Nephron progenitor cell (in vitro differentiated cells): ENCODE data around the gene P4HA2.
A peak's percentile ranks its signal among the peaks of the same experiment; 100 is the strongest.

Source experiments
- DNase-seq: peaks from one replicate; pipeline ENCODE4 v3.0.0; 2021
- H3K27ac Mint-ChIP-seq: 2 replicates; pipeline ENCODE4 v1.8.0; 2021; ENCODE audit warnings: mild to moderate bottlenecking, moderate library complexity, mixed read lengths
- H3K27me3 Mint-ChIP-seq: 2 replicates; pipeline ENCODE4 v1.8.0; 2021; ENCODE audit warnings: mild to moderate bottlenecking, low read depth, mixed read lengths; ENCODE audit not compliant: poor library complexity
- H3K36me3 Mint-ChIP-seq: 2 replicates; pipeline ENCODE4 v1.8.0; 2021; ENCODE audit warnings: low read depth, mixed read lengths
- H3K4me1 Mint-ChIP-seq: 2 replicates; pipeline ENCODE4 v1.8.0; 2021; ENCODE audit warnings: mixed read lengths
- H3K4me3 Mint-ChIP-seq: 2 replicates; pipeline ENCODE4 v1.8.0; 2021; ENCODE audit warnings: mild to moderate bottlenecking, moderate library complexity, mixed read lengths
- H3K9me3 Mint-ChIP-seq: 2 replicates; pipeline ENCODE4 v1.8.0; 2021; ENCODE audit warnings: mild to moderate bottlenecking, moderate library complexity, mixed read lengths
- CTCF ChIP-seq: fragments of 200-600 bp; sonication (generic); IDR thresholded peaks from 2 replicates; pipeline ENCODE4 v1.5.0; 2021; ENCODE audit warnings: antibody characterized with exemption

Gene P4HA2

GRCh38 chr5:132223861-132224260 is 3.8 kb downstream of the P4HA2 start:
- no peak overlapping the region for H3K27ac Mint-ChIP-seq
- TF ChIP-seq CTCF: no peak
- H3K9me3 Mint-ChIP-seq: no peaks in the 10 kb centered on the region
- H3K4me1 Mint-ChIP-seq: peaks cover 36% of the 10 kb centered on the region
- H3K4me3 Mint-ChIP-seq: no peak overlapping the region
- no peak for DNase-seq
- no peaks in the 10 kb centered on the region for H3K36me3 Mint-ChIP-seq
- H3K27me3 Mint-ChIP-seq: peaks cover 10% of the 10 kb centered on the region

GRCh38 chr5:132222649-132223038 is 5.0 kb downstream of the P4HA2 start:
- Mint-ChIP-seq H3K36me3 (no peaks in the 10 kb centered on the region), H3K27ac (no peak overlapping the region), H3K9me3 (no peaks in the 10 kb centered on the region), H3K4me3 (no peak overlapping the region), H3K27me3 (peaks cover 10% of the 10 kb centered on the region), H3K4me1 (peaks cover 34% of the 10 kb centered on the region)
- DNase-seq: no peak
- TF ChIP-seq CTCF: no peak

- Mint-ChIP-seq H3K27me3 (peaks cover 9% of the 10 kb centered on the region), H3K4me1 (peaks cover 32% of the 10 kb centered on the region), H3K9me3 (no peaks in the 10 kb centered on the region), H3K4me3 (no peak overlapping the region), H3K27ac (peak overlapping the region; percentile 16), H3K36me3 (peaks cover 6% of the 10 kb centered on the region)
- no peak for DNase-seq
- TF ChIP-seq CTCF: no peak
Observed at GRCh38 chr5:132221781-132222648, 5.6 kb downstream of the P4HA2 start.

- H3K36me3 Mint-ChIP-seq: peaks cover 12% of the 10 kb centered on the region
- peaks cover 17% of the 10 kb centered on the region for H3K4me1 Mint-ChIP-seq
- no peak for TF ChIP-seq CTCF
- no peaks in the 10 kb centered on the region for H3K27me3 Mint-ChIP-seq
- no peak for DNase-seq
- no peak overlapping the region for H3K27ac Mint-ChIP-seq
- no peak overlapping the region for H3K4me3 Mint-ChIP-seq
- H3K9me3 Mint-ChIP-seq: no peaks in the 10 kb centered on the region
Observed at GRCh38 chr5:132220491-132220890, 7.2 kb downstream of the P4HA2 start.

GRCh38 chr5:132219981-132220380 is 7.7 kb downstream of the P4HA2 start:
- no peaks in the 10 kb centered on the region for H3K27me3 Mint-ChIP-seq
- H3K4me1 Mint-ChIP-seq: peaks cover 12% of the 10 kb centered on the region
- no peak for DNase-seq
- TF ChIP-seq CTCF: no peak
- no peak overlapping the region for H3K4me3 Mint-ChIP-seq
- no peaks in the 10 kb centered on the region for H3K9me3 Mint-ChIP-seq
- H3K27ac Mint-ChIP-seq: no peak overlapping the region
- H3K36me3 Mint-ChIP-seq: peaks cover 12% of the 10 kb centered on the region
